DOHH2 (cell line): Measurements from ENCODE around the gene FGF1.

Source experiments
- H3F3A ChIP-seq: fragments of 200-600 bp; sonication (generic), shearing (Covaris generic); 2 replicates; pipeline ENCODE4 v1.6.0; 2016; ENCODE audit warnings: antibody characterized with exemption, mild to moderate bottlenecking; ENCODE audit not compliant: control insufficient read depth, insufficient read depth
- H3K27ac ChIP-seq: fragments of 200-600 bp; sonication (generic); 2 replicates; pipeline ENCODE4 v1.5.1; 2014; ENCODE audit warnings: low read depth, mild to moderate bottlenecking, low read length, moderate library complexity
- H3K27me3 ChIP-seq: fragments of 200-600 bp; sonication (generic); 2 replicates; pipeline ENCODE4 v1.6.1; 2014; ENCODE audit warnings: mild to moderate bottlenecking, low read length, mixed read lengths; ENCODE audit not compliant: control insufficient read depth
- H3K36me3 ChIP-seq: fragments of 200-600 bp; sonication (generic); 2 replicates; pipeline ENCODE4 v1.6.1; 2014; ENCODE audit warnings: mild to moderate bottlenecking, low read length, moderate library complexity, mixed read lengths; ENCODE audit not compliant: control insufficient read depth
- H3K4me1 ChIP-seq: fragments of 200-600 bp; sonication (generic); 2 replicates; pipeline ENCODE4 v1.6.1; 2014; ENCODE audit warnings: mild to moderate bottlenecking, low read length, mixed read lengths; ENCODE audit not compliant: control insufficient read depth
- H3K4me2 ChIP-seq: fragments of 200-600 bp; sonication (generic); 2 replicates; pipeline ENCODE4 v1.6.0; 2014; ENCODE audit warnings: mild to moderate bottlenecking, low read length, moderate library complexity
- H3K4me3 ChIP-seq: fragments of 200-600 bp; sonication (generic); 2 replicates; pipeline ENCODE4 v1.5.1; 2014; ENCODE audit warnings: mild to moderate bottlenecking, low read length, mixed read lengths
- H3K79me2 ChIP-seq: fragments of 200-600 bp; sonication (generic); 2 replicates; pipeline ENCODE4 v1.6.1; 2014; ENCODE audit warnings: mild to moderate bottlenecking, low read length, mixed read lengths; ENCODE audit not compliant: control insufficient read depth
- H3K9me2 ChIP-seq: fragments of 200-600 bp; sonication (generic); replicated peaks from 2 replicates; pipeline ENCODE4 v1.6.1; 2014; ENCODE audit warnings: mild to moderate bottlenecking, low read length, mixed read lengths; ENCODE audit not compliant: control insufficient read depth
- H3K9me3 ChIP-seq: fragments of 200-600 bp; sonication (generic); 2 replicates; pipeline ENCODE4 v1.6.1; 2014; ENCODE audit warnings: antibody characterized with exemption, low read length, mixed read lengths; ENCODE audit not compliant: control insufficient read depth, insufficient read depth
- H4K20me1 ChIP-seq: fragments of 200-600 bp; sonication (generic); 2 replicates; pipeline ENCODE4 v1.6.0; 2014; ENCODE audit warnings: low read depth, mild to moderate bottlenecking, antibody characterized with exemption, low read length, moderate library complexity; ENCODE audit not compliant: control insufficient read depth, insufficient read depth
- CTCF ChIP-seq: fragments of 200-600 bp; sonication (generic); IDR thresholded peaks from one replicate; pipeline ENCODE4 v1.5.1; 2014; ENCODE audit warnings: antibody characterized with exemption, mild to moderate bottlenecking, low read depth, low read length; ENCODE audit not compliant: poor library complexity, severe bottlenecking
- EZH2phosphoT487 ChIP-seq: fragments of 200-600 bp; sonication (generic); IDR thresholded peaks from 2 replicates; pipeline ENCODE4 v1.6.1; 2017; ENCODE audit warnings: borderline replicate concordance, mild to moderate bottlenecking, antibody characterized with exemption, low read length, moderate library complexity, mixed read lengths

FGF1 gene

DNA sequence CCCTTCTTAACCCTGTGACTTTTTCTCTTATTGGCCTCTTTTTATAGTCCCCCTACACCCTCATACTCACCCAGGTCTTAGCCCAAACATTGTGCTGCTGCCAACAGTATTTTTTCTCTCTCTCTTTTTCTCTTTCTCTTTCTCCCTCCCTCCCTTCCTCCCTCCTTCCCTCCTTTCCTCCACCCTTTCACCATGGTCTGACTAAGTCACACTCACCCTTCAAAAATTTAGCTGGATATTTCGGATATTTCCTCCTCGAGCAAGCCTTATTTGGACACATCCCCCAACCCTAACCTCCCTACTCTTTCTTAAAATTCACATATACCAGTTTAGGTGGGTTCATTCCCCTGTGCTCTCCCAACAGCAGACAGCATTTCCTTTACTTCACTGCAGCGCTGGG, 64.7 kb downstream of the FGF1 start:
- Histone ChIP-seq H3K4me1 (no peaks in the 10 kb centered on the region), H3K36me3 (no peaks in the 10 kb centered on the region), H3F3A (no peaks in the 10 kb centered on the region), H3K4me3 (no peak overlapping the region), H4K20me1 (no peaks in the 10 kb centered on the region), H3K9me2 (no peaks in the 10 kb centered on the region), H3K9me3 (no peaks in the 10 kb centered on the region), H3K27ac (no peak overlapping the region), H3K4me2 (no peak overlapping the region), H3K27me3 (no peaks in the 10 kb centered on the region), H3K79me2 (no peaks in the 10 kb centered on the region)
- TF ChIP-seq CTCF (no peak), EZH2phosphoT487 (no peak)

GRCh38 chr5:142619815-142620214, 66.1 kb downstream of the FGF1 start:
- H3K4me1 ChIP-seq = no peaks in the 10 kb centered on the region
- H3K27me3 ChIP-seq = no peaks in the 10 kb centered on the region
- TF ChIP-seq EZH2phosphoT487 (no peak), CTCF (no peak)
- H3K9me3 ChIP-seq = no peaks in the 10 kb centered on the region
- no peaks in the 10 kb centered on the region for H3F3A ChIP-seq
- H3K36me3 ChIP-seq = no peaks in the 10 kb centered on the region
- H3K4me3 ChIP-seq = no peak overlapping the region
- no peak overlapping the region for H3K27ac ChIP-seq
- H3K79me2 ChIP-seq = no peaks in the 10 kb centered on the region
- no peak overlapping the region for H3K4me2 ChIP-seq
- no peaks in the 10 kb centered on the region for H3K9me2 ChIP-seq
- H4K20me1 ChIP-seq = no peaks in the 10 kb centered on the region

DNA sequence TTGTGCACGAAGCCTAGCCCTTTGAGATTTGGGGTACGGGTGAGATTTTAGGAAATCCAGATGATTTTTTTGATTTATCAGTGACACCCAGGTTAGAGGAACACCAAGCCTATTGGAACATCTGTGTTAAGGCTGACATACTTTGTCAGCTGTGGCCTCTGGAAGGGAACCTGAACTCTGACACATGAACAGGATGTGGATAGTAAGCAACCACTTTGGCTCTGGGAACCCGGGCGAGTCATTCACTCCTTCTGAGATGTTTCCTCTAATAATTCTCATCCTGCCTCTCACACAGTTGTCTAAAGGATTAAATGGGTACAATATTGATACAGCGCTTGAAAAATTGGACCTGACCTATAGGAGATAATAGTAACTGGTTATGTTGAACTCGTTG, 67.8 kb downstream of the FGF1 start:
- Histone ChIP-seq H3K36me3 (no peaks in the 10 kb centered on the region), H3K4me3 (no peak overlapping the region), H3K9me2 (no peaks in the 10 kb centered on the region), H3K4me2 (no peak overlapping the region), H3K27me3 (no peaks in the 10 kb centered on the region), H3K27ac (no peak overlapping the region), H3K79me2 (no peaks in the 10 kb centered on the region), H4K20me1 (no peaks in the 10 kb centered on the region), H3K4me1 (no peaks in the 10 kb centered on the region), H3F3A (no peaks in the 10 kb centered on the region), H3K9me3 (no peaks in the 10 kb centered on the region)
- no peak for TF ChIP-seq CTCF
